Subcutaneous adipose tissue (tissue), 4 donors: ENCODE measurements around the gene SERTAD2. TPM values are rescaled to one million over a fixed set of nuclear protein-coding genes. Genes with fewer than 3 reads are reported as not detected.

Experiments used
- total RNA-seq, 4 donors: library from RNA; depleted of rRNA; stranded (reverse); fragments of >200 nt; gene quantifications; one replicate each; pipeline ENCODE4 v1.1.0, GENCODE V29; 2016
- TF ChIP-seq, protein P1 (sequence below): fragments of 450-650 bp; IDR thresholded peaks from one replicate; pipeline ENCODE4 v1.5.1; 2016; ENCODE audit warnings: low read depth, mild to moderate bottlenecking, control low read depth, antibody characterized with exemption, moderate library complexity

SERTAD2 gene
- total RNA-seq, 4 donors from 2014 or later = 17.5 to 25.2 (median 20.0) TPM

DNA sequence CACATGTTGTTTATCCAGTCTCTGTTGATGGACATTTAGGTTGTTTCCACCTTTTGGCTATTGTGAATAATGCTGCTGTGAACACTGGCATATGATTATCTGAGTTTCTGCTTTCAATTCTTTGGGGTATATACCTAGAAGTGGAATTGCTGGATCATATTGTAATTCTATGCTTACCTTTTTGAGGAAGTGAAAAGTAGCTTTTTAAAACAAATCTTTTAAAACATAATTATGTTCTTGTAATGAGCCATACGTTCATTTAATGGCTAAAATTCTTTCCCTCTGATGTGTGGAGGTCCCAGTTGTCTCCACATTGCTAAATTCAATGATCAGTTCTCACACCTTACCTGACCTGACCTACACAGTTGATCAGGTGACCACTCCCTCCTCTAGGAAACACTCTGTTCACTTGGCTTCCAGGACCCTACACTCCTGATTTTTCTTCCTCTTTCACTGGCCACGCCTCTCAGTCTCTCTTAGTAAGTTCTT is 27.8 kb upstream of the SERTAD2 start:
- TF ChIP-seq, protein P1, sequence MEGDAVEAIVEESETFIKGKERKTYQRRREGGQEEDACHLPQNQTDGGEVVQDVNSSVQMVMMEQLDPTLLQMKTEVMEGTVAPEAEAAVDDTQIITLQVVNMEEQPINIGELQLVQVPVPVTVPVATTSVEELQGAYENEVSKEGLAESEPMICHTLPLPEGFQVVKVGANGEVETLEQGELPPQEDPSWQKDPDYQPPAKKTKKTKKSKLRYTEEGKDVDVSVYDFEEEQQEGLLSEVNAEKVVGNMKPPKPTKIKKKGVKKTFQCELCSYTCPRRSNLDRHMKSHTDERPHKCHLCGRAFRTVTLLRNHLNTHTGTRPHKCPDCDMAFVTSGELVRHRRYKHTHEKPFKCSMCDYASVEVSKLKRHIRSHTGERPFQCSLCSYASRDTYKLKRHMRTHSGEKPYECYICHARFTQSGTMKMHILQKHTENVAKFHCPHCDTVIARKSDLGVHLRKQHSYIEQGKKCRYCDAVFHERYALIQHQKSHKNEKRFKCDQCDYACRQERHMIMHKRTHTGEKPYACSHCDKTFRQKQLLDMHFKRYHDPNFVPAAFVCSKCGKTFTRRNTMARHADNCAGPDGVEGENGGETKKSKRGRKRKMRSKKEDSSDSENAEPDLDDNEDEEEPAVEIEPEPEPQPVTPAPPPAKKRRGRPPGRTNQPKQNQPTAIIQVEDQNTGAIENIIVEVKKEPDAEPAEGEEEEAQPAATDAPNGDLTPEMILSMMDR = no peak

DNA sequence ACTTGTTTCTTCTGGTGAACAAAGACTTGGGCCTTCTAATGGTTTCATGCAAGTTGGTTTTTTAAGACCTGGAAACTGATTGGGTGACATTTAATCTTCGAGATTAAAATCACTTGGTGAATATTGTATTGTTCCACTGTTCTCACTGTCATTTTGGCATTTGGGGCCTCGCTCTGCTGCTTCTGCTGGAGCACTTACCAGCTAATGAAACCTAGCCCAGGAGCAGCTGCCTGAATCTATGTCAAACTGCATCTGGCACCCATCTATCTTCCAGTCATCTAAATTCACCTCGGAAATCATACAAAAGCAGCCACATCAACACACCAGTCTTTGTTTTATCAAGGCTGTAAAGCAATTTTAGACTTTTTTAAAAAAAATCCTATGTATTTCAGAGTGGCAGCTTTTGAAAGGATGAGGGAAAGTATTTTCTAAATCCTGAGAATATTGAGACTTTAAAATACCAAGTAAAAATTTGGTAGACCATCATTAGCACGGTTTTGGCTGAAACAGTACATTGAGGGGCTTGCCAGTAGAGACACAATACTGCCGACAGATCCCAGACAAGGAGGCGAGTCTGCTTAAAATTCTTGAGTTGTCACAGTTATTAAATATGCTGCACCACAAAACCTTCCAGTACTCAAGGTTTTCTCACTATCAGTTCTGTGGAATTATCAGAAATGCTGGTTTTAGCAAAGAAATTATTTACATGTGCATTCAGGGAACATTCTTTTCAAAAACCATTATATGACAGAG is 26.1 kb upstream of the SERTAD2 start:
- TF ChIP-seq, protein P1 = no peak

DNA sequence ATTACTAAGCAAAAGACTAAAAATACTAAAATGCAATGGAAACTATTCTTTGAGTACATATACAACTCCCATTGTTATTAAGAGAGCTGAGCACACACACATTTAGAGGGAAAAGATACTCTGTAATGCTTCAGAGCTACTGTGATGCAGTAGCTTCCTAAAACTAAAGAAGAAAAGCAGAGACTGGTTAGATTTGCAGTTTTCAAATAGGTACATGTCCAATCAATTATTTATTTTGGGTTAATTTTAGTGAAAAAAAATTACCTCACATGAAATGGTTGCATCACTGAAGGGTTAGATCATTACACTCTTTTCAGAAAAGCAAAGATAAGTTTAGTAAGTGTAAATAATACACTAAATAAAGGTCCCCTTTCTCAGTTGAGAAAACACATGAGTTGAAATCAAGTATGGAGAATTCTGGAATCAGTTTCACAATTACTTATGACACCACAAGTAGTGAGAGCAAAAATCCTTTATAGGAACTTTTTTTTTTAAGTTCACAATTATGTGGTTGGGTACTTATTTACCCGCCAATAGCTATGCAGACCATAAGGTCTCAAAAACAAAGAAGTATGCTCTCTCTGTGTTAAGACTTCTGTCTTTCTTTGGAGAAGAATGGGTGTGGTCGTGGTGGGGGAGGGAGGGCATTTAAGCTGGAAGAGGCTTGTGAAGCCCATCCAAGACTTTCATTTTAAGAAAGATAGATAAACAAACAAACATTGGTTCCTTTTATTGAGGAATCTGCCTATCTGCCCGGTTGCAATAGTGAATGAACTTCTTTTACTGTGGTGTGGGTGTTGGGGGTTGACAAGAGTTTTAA is 25.3 kb upstream of the SERTAD2 start:
- TF ChIP-seq, protein P1 = no peak

DNA sequence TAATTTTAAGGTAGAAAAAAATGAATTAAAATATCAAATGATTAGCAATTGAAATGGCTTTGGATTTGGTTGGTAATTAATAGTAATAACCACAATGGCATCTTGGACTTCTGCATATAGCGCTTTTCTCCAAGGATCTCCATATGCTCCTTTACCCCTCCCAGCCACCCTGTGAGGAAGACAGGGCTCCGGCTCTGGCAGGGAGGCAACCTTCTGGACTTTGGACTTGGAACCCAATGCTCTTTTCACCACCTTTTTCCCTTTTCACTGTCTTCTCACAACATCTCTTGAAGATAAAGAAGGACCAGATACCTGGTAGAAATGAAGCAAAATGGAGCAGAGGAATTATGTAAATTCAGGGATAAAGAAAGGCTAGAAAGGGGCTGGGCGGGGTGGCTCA is 23.8 kb upstream of the SERTAD2 start:
- TF ChIP-seq, protein P1 = no peak

DNA sequence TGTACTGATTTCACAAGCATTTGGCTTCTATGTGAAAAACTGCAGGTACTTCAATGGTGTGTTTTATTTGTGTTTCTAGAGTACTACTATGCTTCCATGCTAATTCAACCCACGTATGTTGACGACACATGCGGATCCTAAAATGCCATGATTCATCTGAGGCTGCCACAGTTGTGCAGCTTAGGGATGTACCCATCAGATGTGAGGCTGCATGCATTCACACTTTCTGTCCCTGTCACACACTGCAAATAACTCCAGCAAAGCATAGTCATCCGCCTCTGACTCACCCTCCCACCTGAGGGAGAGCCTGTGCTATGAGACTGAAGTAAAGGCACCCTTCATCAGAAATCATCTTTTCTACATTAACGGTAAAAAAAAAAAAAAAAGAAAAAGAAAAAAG is 22.1 kb upstream of the SERTAD2 start:
- TF ChIP-seq, protein P1 = no peak

DNA sequence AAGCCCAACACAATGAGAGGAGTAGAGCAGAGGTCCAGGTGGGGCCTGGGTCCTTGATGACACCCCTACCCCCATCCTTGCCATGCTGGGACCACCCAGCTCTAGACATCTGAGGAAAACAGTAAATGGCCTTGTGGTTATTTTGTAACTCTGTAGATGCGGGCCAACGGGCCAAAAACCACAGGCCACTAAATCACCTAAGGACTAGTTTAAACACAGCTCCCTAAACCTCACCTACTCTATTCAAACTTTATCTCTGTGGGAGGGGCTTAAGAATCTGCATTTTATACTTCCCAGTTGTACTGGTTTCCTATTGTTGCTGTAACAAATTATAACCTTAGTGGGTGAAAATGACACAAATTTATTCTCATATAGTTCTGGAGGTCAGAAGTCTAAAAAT is 19.0 kb upstream of the SERTAD2 start:
- TF ChIP-seq, protein P1 = no peak

DNA sequence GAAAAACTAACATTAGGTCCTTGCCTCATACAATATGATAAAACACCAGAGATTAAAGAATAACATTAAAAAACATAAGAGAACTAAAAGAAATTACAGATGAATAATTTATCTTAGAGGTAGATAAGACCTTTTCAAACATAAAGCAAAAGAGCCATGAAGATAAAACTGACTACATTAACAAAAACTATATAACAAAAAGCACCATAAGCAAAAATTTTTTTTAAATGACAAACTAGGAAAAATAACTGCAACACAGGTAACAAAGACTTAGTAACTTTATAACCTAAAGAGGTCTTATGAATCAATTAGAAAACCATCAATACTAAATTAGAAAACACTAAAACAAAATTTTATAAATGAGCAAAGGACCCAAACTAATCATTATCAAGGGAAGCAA is 16.3 kb upstream of the SERTAD2 start:
- TF ChIP-seq, protein P1 = no peak
